HepG2 (cell line): ENCODE results near the gene BIRC5. TPM values are rescaled to one million over a fixed set of nuclear protein-coding genes. Genes with fewer than 3 reads are reported as not detected.

Experiments used
- polyA plus RNA-seq, 8 experiments: library from polyadenylated mRNA; depleted of rRNA in 3 of 8; stranded (reverse) in 7 of 8; unstranded in 1 of 8; fragments of >200 nt; fragmentation: Illumina TruSeq in 4 of 8; extraction: Trizol in 4 of 8; gene quantifications; 2 replicates each; pipeline versions ENCODE4 v1.2.1 to v1.2.3, GENCODE V29; 2011 to 2016; ENCODE audit warnings: low read depth in 4 of 8, missing spikeins in 1 of 8, mixed read lengths in 1 of 8; ENCODE audit not compliant: insufficient read depth in 1 of 8
- small RNA-seq, 3 experiments: library from RNA; depleted of rRNA; stranded (forward); fragments of <200 nt; gene quantifications; one replicate each; pipeline ENCODE3, GENCODE V24; 2012; ENCODE audit warnings: low read depth in 2 of 3, low replicate concordance in 1 of 3; ENCODE audit not compliant: insufficient read length in 3 of 3, insufficient read depth in 2 of 3
- total RNA-seq, 5 experiments: library from RNA; depleted of rRNA; stranded (reverse); fragments of >200 nt; fragmentation: Illumina TruSeq; extraction: Trizol; gene quantifications; 2 replicates each; pipeline ENCODE4 v1.2.3, GENCODE V29; 2016; ENCODE audit warnings: low read depth in 1 of 5

Gene BIRC5
- total and polyA plus RNA-seq, 2 of the 13 experiments (the other 11 are each of a cell fraction or from before 2014, with no cell fraction given), result 30.3 to 135 TPM

Small RNAs within 50 kb of the gene (small RNA-seq; reads per million reads assigned to genes)
- 0 reads per million in 3 experiments for gene AC087645.1

Other genes starting within 250 kb of the BIRC5 start
- gene TMC6, start 85.5 kb upstream of the BIRC5 start, total RNA-seq (2016; rRNA removed; fragmentation: Illumina TruSeq; extraction: Trizol), result 20.4 and 48.4 TPM in 2 replicates
- 99.1 and 118 TPM in 2 replicates for gene TMC6, start 85.5 kb upstream of the BIRC5 start, polyA plus RNA-seq (2011; rRNA removed)
- gene TMC8, start 83.5 kb upstream of the BIRC5 start, total RNA-seq (2016; rRNA removed; fragmentation: Illumina TruSeq; extraction: Trizol), result 0.08 and 0.53 TPM in 2 replicates
- gene TMC8, start 83.5 kb upstream of the BIRC5 start, polyA plus RNA-seq (2011; rRNA removed), result 7.8 and 11.1 TPM in 2 replicates
- 0.22 and 1.7 TPM in 2 replicates for gene C17orf99, start 67.9 kb upstream of the BIRC5 start, total RNA-seq (2016; rRNA removed; fragmentation: Illumina TruSeq; extraction: Trizol)
- gene C17orf99, start 67.9 kb upstream of the BIRC5 start, polyA plus RNA-seq (2011; rRNA removed), result 1.9 and 2.8 TPM in 2 replicates
- 28.7 and 46.7 TPM in 2 replicates for gene SYNGR2, start 45.7 kb upstream of the BIRC5 start, total RNA-seq (2016; rRNA removed; fragmentation: Illumina TruSeq; extraction: Trizol)
- gene SYNGR2, start 45.7 kb upstream of the BIRC5 start, polyA plus RNA-seq (2011; rRNA removed), result 170 and 192 TPM in 2 replicates
- 96.0 and 114 TPM in 2 replicates for gene TK1, start 27.2 kb upstream of the BIRC5 start, total RNA-seq (2016; rRNA removed; fragmentation: Illumina TruSeq; extraction: Trizol)
- gene TK1, start 27.2 kb upstream of the BIRC5 start, polyA plus RNA-seq (2011; rRNA removed), result 33.2 and 45.0 TPM in 2 replicates
- 270 and 327 TPM in 2 replicates for gene AFMID, start 26.9 kb upstream of the BIRC5 start, total RNA-seq (2016; rRNA removed; fragmentation: Illumina TruSeq; extraction: Trizol)
- gene AFMID, start 26.9 kb upstream of the BIRC5 start, polyA plus RNA-seq (2011; rRNA removed), result 249 and 317 TPM in 2 replicates
- gene TMEM235, start 17.4 kb downstream of the BIRC5 start, total RNA-seq (2016; rRNA removed; fragmentation: Illumina TruSeq; extraction: Trizol), result not detected in 2 replicates
- gene TMEM235, start 17.4 kb downstream of the BIRC5 start, polyA plus RNA-seq (2011; rRNA removed), result not detected in 2 replicates
- 0.66 and 0.77 TPM in 2 replicates for gene SOCS3, start 145.8 kb downstream of the BIRC5 start, total RNA-seq (2016; rRNA removed; fragmentation: Illumina TruSeq; extraction: Trizol)
- gene SOCS3, start 145.8 kb downstream of the BIRC5 start, polyA plus RNA-seq (2011; rRNA removed), result 2.4 and 3.2 TPM in 2 replicates
- 18.8 and 25.9 TPM in 2 replicates for gene PGS1, start 164.4 kb downstream of the BIRC5 start, total RNA-seq (2016; rRNA removed; fragmentation: Illumina TruSeq; extraction: Trizol)
- 31.5 and 42.3 TPM in 2 replicates for gene PGS1, start 164.4 kb downstream of the BIRC5 start, polyA plus RNA-seq (2011; rRNA removed)